ENCODE measurements around the gene UQCRC1.

Gene UQCRC1

DNA sequence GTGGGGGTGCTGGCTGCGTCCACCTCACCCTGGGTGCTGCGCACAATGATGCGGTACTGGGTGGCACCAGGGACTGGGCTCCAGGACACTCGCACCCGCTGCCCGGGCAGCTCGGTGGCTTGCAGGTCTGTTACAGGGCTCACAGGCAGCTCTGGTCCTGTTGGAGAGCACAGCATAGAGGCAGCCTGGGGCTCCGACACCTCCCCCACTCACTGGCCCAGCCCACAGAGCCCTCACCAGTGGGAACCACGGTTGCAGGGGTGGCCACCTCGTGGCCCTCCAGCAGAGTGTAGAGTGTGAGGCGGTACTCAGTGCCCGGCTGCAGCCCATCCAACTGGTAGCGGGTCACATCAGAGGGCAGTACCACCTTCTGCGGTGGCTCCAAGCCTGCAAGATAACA is 18.0 kb downstream of the UQCRC1 start:
- no peak overlapping the region for H3K4me2 ChIP-seq (ENCODE audit: low read length)
- no peaks in the 10 kb centered on the region for H3K36me3 ChIP-seq (ENCODE audit: control insufficient read depth, insufficient read depth, low read length)
- H3K9me3 ChIP-seq (ENCODE audit: control insufficient read depth, low read length), result no peaks in the 10 kb centered on the region
- peaks cover 7% of the 10 kb centered on the region for H3K4me1 ChIP-seq
- no peak overlapping the region for H2AFZ ChIP-seq
- H3K9ac ChIP-seq, result no peak overlapping the region
- TF ChIP-seq CTCF (IDR thresholded peaks at IDR 0.05), result no peak
- H3K79me2 ChIP-seq, result no peaks in the 10 kb centered on the region
- no peaks in the 10 kb centered on the region for H3K27me3 ChIP-seq (ENCODE audit: control insufficient read depth, insufficient read depth, low read length)
- no peak overlapping the region for H3K4me3 ChIP-seq (ENCODE audit: low read depth, low read length)
- H3K27ac ChIP-seq, result no peak overlapping the region

DNA sequence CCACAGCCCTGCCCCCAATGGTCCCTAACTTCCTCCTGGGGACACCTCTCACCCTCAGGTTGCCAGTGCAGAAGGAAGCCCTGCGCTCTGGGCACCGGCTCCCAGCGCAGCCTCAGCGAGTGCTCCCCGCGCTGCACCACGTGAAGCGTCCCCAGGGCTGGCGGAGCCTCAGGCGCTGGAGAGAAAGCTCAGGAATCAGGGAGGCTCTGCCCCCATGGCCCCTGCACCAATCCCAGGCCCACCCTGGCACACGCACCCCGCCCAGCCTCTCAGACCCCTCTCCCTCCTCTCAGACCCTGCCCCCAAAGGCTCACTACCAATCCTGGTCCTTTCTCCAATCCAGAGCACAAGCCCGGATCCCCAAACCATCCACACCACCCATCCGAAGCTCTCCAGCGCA is 21.2 kb downstream of the UQCRC1 start:
- Histone ChIP-seq H3K27ac (no peak overlapping the region), H3K9me3 (ENCODE audit: control insufficient read depth, low read length) (no peaks in the 10 kb centered on the region), H3K27me3 (ENCODE audit: control insufficient read depth, insufficient read depth, low read length) (no peaks in the 10 kb centered on the region), H3K36me3 (ENCODE audit: control insufficient read depth, insufficient read depth, low read length) (no peaks in the 10 kb centered on the region), H2AFZ (no peak overlapping the region), H3K9ac (no peak overlapping the region), H3K4me1 (no peaks in the 10 kb centered on the region), H3K4me3 (ENCODE audit: low read depth, low read length) (no peak overlapping the region), H3K4me2 (ENCODE audit: low read length) (no peak overlapping the region), H3K79me2 (no peaks in the 10 kb centered on the region)
- no peak for TF ChIP-seq CTCF (IDR thresholded peaks at IDR 0.05)

DNA sequence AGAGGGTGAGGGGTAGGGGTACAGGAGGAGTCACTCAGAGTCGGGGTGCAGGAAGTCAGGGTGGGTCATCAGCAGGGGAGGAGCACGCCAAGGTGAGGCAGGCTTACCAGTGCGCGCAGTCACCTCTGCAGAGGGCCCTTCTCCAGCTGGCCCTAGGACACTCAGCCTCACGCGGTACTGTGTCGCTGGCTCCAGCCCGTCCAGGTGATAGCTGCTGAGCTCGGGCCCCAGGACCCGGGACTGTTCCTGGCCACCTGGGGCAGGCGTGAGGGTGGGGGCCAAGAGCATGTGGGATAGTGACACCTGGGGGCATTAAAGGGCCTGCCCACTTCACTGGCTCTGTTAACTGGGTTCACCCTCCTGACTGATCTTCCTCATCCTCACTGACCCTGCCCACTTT is 21.8 kb downstream of the UQCRC1 start:
- Histone ChIP-seq H3K4me1 (no peaks in the 10 kb centered on the region), H3K9me3 (ENCODE audit: control insufficient read depth, low read length) (no peaks in the 10 kb centered on the region), H3K27ac (no peak overlapping the region), H3K4me2 (ENCODE audit: low read length) (no peak overlapping the region), H3K4me3 (ENCODE audit: low read depth, low read length) (no peak overlapping the region), H3K27me3 (ENCODE audit: control insufficient read depth, insufficient read depth, low read length) (no peaks in the 10 kb centered on the region), H2AFZ (no peak overlapping the region), H3K79me2 (no peaks in the 10 kb centered on the region), H3K9ac (no peak overlapping the region), H3K36me3 (ENCODE audit: control insufficient read depth, insufficient read depth, low read length) (no peaks in the 10 kb centered on the region)
- TF ChIP-seq CTCF (IDR thresholded peaks at IDR 0.05), result no peak

- Histone ChIP-seq H3K27ac (no peak overlapping the region), H3K4me1 (no peaks in the 10 kb centered on the region), H3K27me3 (ENCODE audit: control insufficient read depth, insufficient read depth, low read length) (no peaks in the 10 kb centered on the region), H3K9me3 (ENCODE audit: control insufficient read depth, low read length) (no peaks in the 10 kb centered on the region), H3K79me2 (no peaks in the 10 kb centered on the region), H3K4me3 (ENCODE audit: low read depth, low read length) (no peak overlapping the region), H3K9ac (no peak overlapping the region), H2AFZ (no peak overlapping the region), H3K4me2 (ENCODE audit: low read length) (no peak overlapping the region), H3K36me3 (ENCODE audit: control insufficient read depth, insufficient read depth, low read length) (no peaks in the 10 kb centered on the region)
- TF ChIP-seq CTCF (IDR thresholded peaks at IDR 0.05), result no peak
Measured at GRCh38 chr3:48585411-48585810, 24.0 kb downstream of the UQCRC1 start.

- Histone ChIP-seq H3K4me2 (ENCODE audit: low read length) (no peak overlapping the region), H2AFZ (no peak overlapping the region), H3K27ac (no peak overlapping the region), H3K9ac (no peak overlapping the region), H3K79me2 (no peaks in the 10 kb centered on the region), H3K27me3 (ENCODE audit: control insufficient read depth, insufficient read depth, low read length) (no peaks in the 10 kb centered on the region), H3K4me1 (no peaks in the 10 kb centered on the region), H3K9me3 (ENCODE audit: control insufficient read depth, low read length) (no peaks in the 10 kb centered on the region), H3K36me3 (ENCODE audit: control insufficient read depth, insufficient read depth, low read length) (no peaks in the 10 kb centered on the region), H3K4me3 (ENCODE audit: low read depth, low read length) (no peak overlapping the region)
- TF ChIP-seq CTCF (IDR thresholded peaks at IDR 0.05), result no peak
Measured at GRCh38 chr3:48584836-48585235, 24.6 kb downstream of the UQCRC1 start.

Data from parathyroid adenoma (tissue), 2 donors.